ENCODE data around the gene LALBA.
"Not testable (repeated sequence)": the region's sequence is repeated elsewhere in the genome, so short reads cannot be mapped to it uniquely, and the experiment has no call there.

Gene LALBA

DNA sequence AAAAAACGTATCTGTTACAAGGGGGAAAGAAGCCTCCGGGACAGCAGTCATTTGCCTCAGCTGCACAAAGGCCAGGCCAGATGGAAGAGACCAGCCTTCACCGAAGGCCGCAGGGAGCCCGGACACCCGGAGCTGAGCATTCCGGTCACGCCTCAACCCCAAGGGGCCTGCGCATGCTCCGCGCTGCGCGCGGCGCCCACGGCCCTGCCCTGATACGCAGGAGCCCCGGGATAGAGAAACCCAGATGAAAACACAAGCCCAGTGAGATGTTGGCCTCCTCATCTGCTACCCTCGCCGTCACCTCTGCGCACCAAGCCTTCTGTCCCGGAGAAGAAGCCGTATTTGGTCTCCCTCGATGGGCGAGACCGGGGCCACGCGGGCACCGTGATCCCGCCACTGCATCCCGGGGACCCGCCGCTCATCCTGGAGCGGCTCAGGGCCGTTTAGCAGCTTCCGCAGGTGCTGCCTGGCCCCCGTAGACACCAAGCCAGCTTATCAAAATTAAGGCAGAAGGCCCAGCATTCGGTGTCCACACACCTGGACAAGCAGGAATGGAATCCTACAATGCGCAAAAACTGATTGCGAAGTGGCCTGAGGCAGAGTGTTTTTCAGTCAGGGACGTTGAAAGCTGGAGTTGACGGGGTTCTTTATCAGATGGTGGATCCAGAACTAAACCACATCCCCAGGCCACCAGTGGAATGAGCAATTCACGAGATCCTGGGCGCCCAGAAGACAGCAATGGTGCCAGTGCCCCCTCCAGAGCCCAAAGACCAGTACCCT lies 41.8 kb downstream of the LALBA start:
- DNase-seq (ENCODE audit: low spot score), result no peak

DNA sequence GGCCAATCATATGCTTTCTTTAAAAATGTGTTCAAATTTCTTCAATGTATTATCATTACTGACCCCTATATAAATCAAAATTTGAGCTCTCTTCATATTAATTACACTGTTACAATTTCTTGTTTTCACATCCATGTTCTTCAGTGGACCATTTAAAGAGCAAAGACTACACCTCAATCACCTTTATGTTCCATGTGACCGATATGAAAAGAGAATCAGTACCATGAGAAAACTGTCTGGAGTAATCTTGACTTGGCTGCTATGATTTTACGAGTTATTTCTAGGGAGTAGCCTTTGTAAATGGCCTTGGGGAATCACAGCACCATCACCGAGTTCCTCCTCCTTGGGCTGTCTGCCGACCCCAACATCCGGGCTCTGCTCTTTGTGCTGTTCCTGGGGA lies 44.5 kb downstream of the LALBA start, which contains the start of gene OR8S1:
TSS of gene OR8S1 (plus strand) at position 301 of the 400 bp plus-strand sequence. CDS start at position 301, 0 bp downstream.
- no peak for DNase-seq (ENCODE audit: low spot score)

DNA sequence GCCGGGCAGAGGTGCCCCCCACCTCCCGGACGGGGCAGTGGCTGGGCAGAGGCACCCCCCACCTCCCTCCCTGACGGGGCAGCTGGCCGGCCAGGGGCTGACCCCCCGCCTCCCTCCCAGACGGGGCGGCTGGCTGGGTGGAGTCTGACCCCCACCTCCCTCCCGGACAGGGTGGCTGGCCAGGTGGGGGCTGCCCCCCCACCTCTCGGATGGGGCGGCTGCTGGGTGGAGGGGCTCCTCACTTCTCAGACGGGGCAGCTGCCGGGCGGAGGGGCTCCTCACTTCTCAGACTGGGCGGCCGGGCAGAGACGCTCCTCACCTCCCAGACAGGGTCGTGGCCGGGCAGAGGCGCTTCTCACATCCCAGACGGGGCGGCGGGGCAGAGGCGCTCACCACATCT lies 49.5 kb downstream of the LALBA start:
- not testable (repeated sequence) for DNase-seq (ENCODE audit: low spot score)

Measured in cerebellar cortex (tissue), 1 donor.